HEK293 (cell line): ENCODE results near the gene C6orf15.

Experiments
- CTCF ChIA-PET: fragments of 350-600 bp; formaldehyde crosslinking; extraction: SDS; loops from one replicate; lab custom pipeline; 2021; ENCODE audit warnings: antibody characterized with exemption; lab: Yijun Ruan, JAX
- POLR2A ChIA-PET: fragments of 300-600 bp; formaldehyde crosslinking; extraction: SDS; loops from one replicate; lab custom pipeline; 2020; ENCODE audit warnings: antibody characterized with exemption, inconsistent platforms; lab: Yijun Ruan, JAX
- H3K27ac ChIP-seq: fragments of 200-500 bp; sonication (Bioruptor generic); 2 replicates; pipeline ENCODE4 v1.5.1; 2014; ENCODE audit warnings: low read depth, low read length, control low read depth, inconsistent platforms; ENCODE audit errors: extremely low read depth
- H3K36me3 ChIP-seq, 2 experiments: fragments of 200-500 bp in 1 of 2; sonication (Bioruptor generic) in 1 of 2; 1 replicate in 1 of 2; 2 replicates in 1 of 2; pipeline ENCODE4 v1.5.1; 2014 to 2017; ENCODE audit warnings: inconsistent platforms in 2 of 2, low read length in 2 of 2; ENCODE audit not compliant: control insufficient read depth in 2 of 2, insufficient read depth in 1 of 2
- H3K4me1 ChIP-seq: fragments of 200-500 bp; sonication (Bioruptor generic); 2 replicates; pipeline ENCODE4 v1.5.1; 2014; ENCODE audit warnings: mild to moderate bottlenecking, low read length, inconsistent platforms; ENCODE audit not compliant: control insufficient read depth, insufficient read depth
- H3K4me3 ChIP-seq: 2 replicates; pipeline ENCODE4 v1.5.1; 2011; ENCODE audit warnings: low read depth, mild to moderate bottlenecking, control low read depth, low read length, moderate library complexity
- H3K9me3 ChIP-seq: fragments of 200-500 bp; sonication (Bioruptor generic); 2 replicates; pipeline ENCODE4 v1.5.1; 2014; ENCODE audit warnings: low read depth, low read length, inconsistent platforms; ENCODE audit not compliant: control insufficient read depth, insufficient read depth
- EGR2 ChIP-seq: fragments of 450-650 bp; formaldehyde crosslinking; IDR thresholded peaks from 2 replicates; pipeline ENCODE4 v1.5.1; 2016; ENCODE audit warnings: low read depth, missing biosample characterization, missing genetic modification characterization
- GLI4 ChIP-seq: fragments of 450-650 bp; formaldehyde crosslinking; IDR thresholded peaks from 2 replicates; pipeline ENCODE4 v1.5.1; 2016; ENCODE audit warnings: missing biosample characterization, missing genetic modification characterization
- GLIS1 ChIP-seq: fragments of 450-650 bp; formaldehyde crosslinking; IDR thresholded peaks from 2 replicates; pipeline ENCODE4 v1.5.1; 2016; ENCODE audit warnings: missing biosample characterization, missing genetic modification characterization
- HIC1 ChIP-seq: fragments of 450-650 bp; formaldehyde crosslinking; IDR thresholded peaks from 2 replicates; pipeline ENCODE4 v1.5.1; 2016; ENCODE audit warnings: missing biosample characterization, missing genetic modification characterization
- OSR2 ChIP-seq: fragments of 450-650 bp; formaldehyde crosslinking; IDR thresholded peaks from 2 replicates; pipeline ENCODE4 v1.5.1; 2016; ENCODE audit warnings: missing biosample characterization, missing genetic modification characterization
- PBX3 ChIP-seq: sonication (generic); formaldehyde crosslinking; IDR thresholded peaks from 2 replicates; pipeline ENCODE4 v1.8.1; 2022; ENCODE audit warnings: mild to moderate bottlenecking, moderate library complexity, missing genetic modification reagents
- SCRT2 ChIP-seq: fragments of 450-650 bp; formaldehyde crosslinking; IDR thresholded peaks from 2 replicates; pipeline ENCODE4 v1.5.1; 2016; ENCODE audit warnings: missing biosample characterization, missing genetic modification characterization
- TRIM28 ChIP-seq: IDR thresholded peaks from 2 replicates; pipeline ENCODE4 v1.6.1; 2011; ENCODE audit warnings: low read length, control low read depth, borderline replicate concordance
- ZBTB20 ChIP-seq: fragments of 450-650 bp; formaldehyde crosslinking; IDR thresholded peaks from 2 replicates; pipeline ENCODE4 v1.5.1; 2016; ENCODE audit warnings: missing biosample characterization, missing genetic modification characterization
- ZFHX2 ChIP-seq: fragments of 450-650 bp; formaldehyde crosslinking; conservative IDR thresholded peaks from 2 replicates; pipeline ENCODE4 v1.5.1; 2016; ENCODE audit warnings: missing biosample characterization, missing genetic modification characterization
- ZNF169 ChIP-seq: fragments of 450-650 bp; formaldehyde crosslinking; IDR thresholded peaks from 2 replicates; pipeline ENCODE4 v1.5.1; 2016; ENCODE audit warnings: missing biosample characterization, missing genetic modification characterization
- ZNF202 ChIP-seq: fragments of 450-650 bp; formaldehyde crosslinking; IDR thresholded peaks from 2 replicates; pipeline ENCODE4 v1.5.1; 2016; ENCODE audit warnings: missing biosample characterization, missing genetic modification characterization, borderline replicate concordance
- ZNF214 ChIP-seq: fragments of 450-650 bp; formaldehyde crosslinking; IDR thresholded peaks from 2 replicates; pipeline ENCODE4 v1.5.1; 2017; ENCODE audit warnings: missing biosample characterization, mild to moderate bottlenecking, missing genetic modification characterization, borderline replicate concordance
- ZNF280C ChIP-seq: fragments of 450-650 bp; formaldehyde crosslinking; IDR thresholded peaks from 2 replicates; pipeline ENCODE4 v1.5.1; 2016; ENCODE audit warnings: missing biosample characterization, missing genetic modification characterization
- ZNF280D ChIP-seq: fragments of 450-650 bp; formaldehyde crosslinking; IDR thresholded peaks from 2 replicates; pipeline ENCODE4 v1.5.1; 2016; ENCODE audit warnings: missing biosample characterization, missing genetic modification characterization
- ZNF488 ChIP-seq: fragments of 450-650 bp; formaldehyde crosslinking; IDR thresholded peaks from 2 replicates; pipeline ENCODE4 v1.5.1; 2016; ENCODE audit warnings: missing biosample characterization, missing genetic modification characterization
- ZNF548 ChIP-seq: fragments of 450-650 bp; formaldehyde crosslinking; IDR thresholded peaks from 2 replicates; pipeline ENCODE4 v1.5.1; 2016; ENCODE audit warnings: missing biosample characterization, missing genetic modification characterization
- ZNF658 ChIP-seq: fragments of 450-650 bp; formaldehyde crosslinking; IDR thresholded peaks from 2 replicates; pipeline ENCODE4; 2016; ENCODE audit warnings: missing biosample characterization, missing genetic modification characterization
- ZNF664 ChIP-seq: fragments of 450-650 bp; formaldehyde crosslinking; IDR thresholded peaks from 2 replicates; pipeline ENCODE4 v1.5.1; 2016; ENCODE audit warnings: missing biosample characterization, missing genetic modification characterization
- ZNF704 ChIP-seq: fragments of 450-650 bp; formaldehyde crosslinking; IDR thresholded peaks from 2 replicates; pipeline ENCODE4 v1.5.1; 2016; ENCODE audit warnings: missing biosample characterization, missing genetic modification characterization
- ZNF747 ChIP-seq: fragments of 450-650 bp; formaldehyde crosslinking; IDR thresholded peaks from 2 replicates; pipeline ENCODE4 v1.5.1; 2016; ENCODE audit warnings: missing biosample characterization, missing genetic modification characterization
- ZSCAN18 ChIP-seq: fragments of 450-650 bp; formaldehyde crosslinking; IDR thresholded peaks from 2 replicates; pipeline ENCODE4 v1.5.1; 2016; ENCODE audit warnings: missing biosample characterization, missing genetic modification characterization

The C6orf15 gene

GRCh38 chr6:31152781-31153180, 40.4 kb upstream of the C6orf15 start:
- POLR2A ChIA-PET, result interaction anchor here (0.7 kb wide), 1 partner anchor 27 kb away, joined by 3 read pairs; no protein-coding TSS in a partner anchor
- H3K4me3 ChIP-seq, result no peak overlapping the region
- TF ChIP-seq ZNF747 (tag by site-specific recombination) (no peak), OSR2 (tag by site-specific recombination) (peak; percentile 89), HIC1 (tag by site-specific recombination) (no peak), TRIM28 (no peak), ZNF548 (tag by site-specific recombination) (no peak), SCRT2 (tag by site-specific recombination) (peak; percentile 60), ZNF280C (tag by site-specific recombination) (no peak), ZBTB20 (tag by site-specific recombination) (peak; percentile 38; the same call in 1 of the 2 replicates), ZNF704 (tag by site-specific recombination) (no peak), ZNF202 (tag by site-specific recombination) (no peak), PBX3 (CRISPR knock-in tag) (no peak), EGR2 (tag by site-specific recombination) (peak; percentile 17; the same call in 1 of the 2 replicates), GLIS1 (0 out of 2 replicates have a peak, but pooled peaks have one; percentile 7)
- H3K9me3 ChIP-seq, result no peaks in the 10 kb centered on the region
- H3K36me3 ChIP-seq, result peaks cover 21 to 66% of the 10 kb centered on the region in 2 experiments; a peak in 2 of 3 replicates
- CTCF ChIA-PET, result interaction anchor here (1.0 to 2.4 kb wide), 3 partner anchors 15 to 214 kb away, joined by 3 to 10 read pairs (median 6); partner anchors contain the start of gene PSORS1C2
- no peak overlapping the region for H3K27ac ChIP-seq
- H3K4me1 ChIP-seq, result peaks cover 3% of the 10 kb centered on the region; the same call in 1 of the 2 replicates

GRCh38 chr6:31149827-31150447, 37.6 kb upstream of the C6orf15 start:
- H3K4me1 ChIP-seq, result no peaks in the 10 kb centered on the region
- TF ChIP-seq ZNF169 (tag by site-specific recombination) (no peak), ZNF214 (tag by site-specific recombination) (no peak), ZSCAN18 (tag by site-specific recombination) (no peak), ZNF664 (tag by site-specific recombination) (no peak), ZNF658 (no peak), GLI4 (tag by site-specific recombination) (no peak), ZFHX2 (peak; percentile 54), EGR2 (tag by site-specific recombination) (peak; percentile 72), ZNF488 (tag by site-specific recombination) (no peak), ZNF280D (no peak)

More at GRCh38 chr6:31149827-31150447, 37.6 kb upstream of the C6orf15 start:
- Histone ChIP-seq H3K9me3 (no peaks in the 10 kb centered on the region), H3K4me3 (no peak overlapping the region), H3K36me3 (peaks cover 15 to 68% of the 10 kb centered on the region in 2 experiments; a peak in 2 of 3 replicates), H3K27ac (no peak overlapping the region)
- ChIA-PET POLR2A (no interaction called here), CTCF (interaction anchor here (0.6 to 2.0 kb wide), 3 partner anchors 47 to 1670 kb away, joined by 4 to 6 read pairs (median 4); no protein-coding TSS in a partner anchor)
